ENCODE results near the gene PGBD2. TPM values are rescaled to one million over a fixed set of nuclear protein-coding genes. Genes with fewer than 3 reads are reported as not detected.
"Not testable (repeated sequence)": the region's sequence is repeated elsewhere in the genome, so short reads cannot be mapped to it uniquely, and the experiment has no call there.

Gene PGBD2
- total RNA-seq, 1 donor from 2014 or later = 11.5 TPM

GRCh38 chr1:248886237-248886895, 19.7 kb upstream of the PGBD2 start:
- Mint-ChIP-seq H3K4me1 (ENCODE audit: low read depth, unreplicated experiment) (no peaks in the 10 kb centered on the region), H3K36me3 (ENCODE audit: unreplicated experiment) (no peaks in the 10 kb centered on the region), H3K27ac (ENCODE audit: unreplicated experiment) (no peak overlapping the region), H3K4me3 (ENCODE audit: unreplicated experiment) (no peak overlapping the region), H3K9me3 (ENCODE audit: unreplicated experiment) (peaks cover 1% of the 10 kb centered on the region), H3K27me3 (ENCODE audit: unreplicated experiment) (peaks cover 7% of the 10 kb centered on the region)
- DNase-seq = no peak
- no peak for TF ChIP-seq CTCF (IDR thresholded peaks at IDR 0.05; ENCODE audit: partially characterized antibody, unreplicated experiment)

GRCh38 chr1:248889914-248890243, 16.2 kb upstream of the PGBD2 start:
- not testable (repeated sequence) for H3K36me3 Mint-ChIP-seq (ENCODE audit: unreplicated experiment); H3K9me3 Mint-ChIP-seq (ENCODE audit: unreplicated experiment); H3K27me3 Mint-ChIP-seq (ENCODE audit: unreplicated experiment); H3K27ac Mint-ChIP-seq (ENCODE audit: unreplicated experiment); H3K4me3 Mint-ChIP-seq (ENCODE audit: unreplicated experiment); DNase-seq; H3K4me1 Mint-ChIP-seq (ENCODE audit: low read depth, unreplicated experiment)

GRCh38 chr1:248890549-248891498, 15.2 kb upstream of the PGBD2 start:
- DNase-seq = no peak
- H3K27me3 Mint-ChIP-seq (ENCODE audit: unreplicated experiment) = peaks cover 9% of the 10 kb centered on the region
- peaks cover 4% of the 10 kb centered on the region for H3K9me3 Mint-ChIP-seq (ENCODE audit: unreplicated experiment)
- no peaks in the 10 kb centered on the region for H3K4me1 Mint-ChIP-seq (ENCODE audit: low read depth, unreplicated experiment)
- no peaks in the 10 kb centered on the region for H3K36me3 Mint-ChIP-seq (ENCODE audit: unreplicated experiment)
- TF ChIP-seq CTCF (IDR thresholded peaks at IDR 0.05; ENCODE audit: partially characterized antibody, unreplicated experiment) = no peak
- H3K27ac Mint-ChIP-seq (ENCODE audit: unreplicated experiment) = no peak overlapping the region
- no peak overlapping the region for H3K4me3 Mint-ChIP-seq (ENCODE audit: unreplicated experiment)

GRCh38 chr1:248891758-248892157, 14.3 kb upstream of the PGBD2 start:
- DNase-seq = no peak
- H3K4me1 Mint-ChIP-seq (ENCODE audit: low read depth, unreplicated experiment) = no peaks in the 10 kb centered on the region
- no peak for TF ChIP-seq CTCF (IDR thresholded peaks at IDR 0.05; ENCODE audit: partially characterized antibody, unreplicated experiment)
- H3K27ac Mint-ChIP-seq (ENCODE audit: unreplicated experiment) = no peak overlapping the region
- peaks cover 9% of the 10 kb centered on the region for H3K27me3 Mint-ChIP-seq (ENCODE audit: unreplicated experiment)
- no peak overlapping the region for H3K4me3 Mint-ChIP-seq (ENCODE audit: unreplicated experiment)
- no peaks in the 10 kb centered on the region for H3K36me3 Mint-ChIP-seq (ENCODE audit: unreplicated experiment)
- H3K9me3 Mint-ChIP-seq (ENCODE audit: unreplicated experiment) = peaks cover 4% of the 10 kb centered on the region

GRCh38 chr1:248892590-248892989, 13.4 kb upstream of the PGBD2 start:
- no peak for DNase-seq
- peaks cover 9% of the 10 kb centered on the region for H3K27me3 Mint-ChIP-seq (ENCODE audit: unreplicated experiment)
- no peak for TF ChIP-seq CTCF (IDR thresholded peaks at IDR 0.05; ENCODE audit: partially characterized antibody, unreplicated experiment)
- no peak overlapping the region for H3K4me3 Mint-ChIP-seq (ENCODE audit: unreplicated experiment)
- no peaks in the 10 kb centered on the region for H3K36me3 Mint-ChIP-seq (ENCODE audit: unreplicated experiment)
- no peaks in the 10 kb centered on the region for H3K4me1 Mint-ChIP-seq (ENCODE audit: low read depth, unreplicated experiment)
- peaks cover 4% of the 10 kb centered on the region for H3K9me3 Mint-ChIP-seq (ENCODE audit: unreplicated experiment)
- no peak overlapping the region for H3K27ac Mint-ChIP-seq (ENCODE audit: unreplicated experiment)

Measured in glutamatergic neuron (in vitro differentiated cells).